ENCODE data around the gene OSGIN1.

Gene OSGIN1

GRCh38 chr16:83952940-83953795 lies at the start of gene OSGIN1:
Gene OSGIN1, plus strand, starts transcription at chr16:83953240. Its CDS starts 4,432 bp downstream, at chr16:83957672.
- DNase-seq (ENCODE audit: low read depth in 2 of 2), result peak; percentile 80 to 81

GRCh38 chr16:83903751-83904150 lies 49.3 kb upstream of the OSGIN1 start:
- no peak for DNase-seq (ENCODE audit: low read depth in 2 of 2)

GRCh38 chr16:83906683-83907082 lies 46.4 kb upstream of the OSGIN1 start:
- no peak for DNase-seq (ENCODE audit: low read depth in 2 of 2)

- DNase-seq (ENCODE audit: low read depth in 2 of 2), result no peak
Observed at GRCh38 chr16:83907111-83907510, 45.9 kb upstream of the OSGIN1 start.

GRCh38 chr16:83907631-83908250 lies 45.3 kb upstream of the OSGIN1 start:
- DNase-seq (ENCODE audit: low read depth in 2 of 2), result no peak

- DNase-seq (ENCODE audit: low read depth in 2 of 2), result no peak
Observed at GRCh38 chr16:83908798-83909197, 44.2 kb upstream of the OSGIN1 start.

- DNase-seq (ENCODE audit: low read depth in 2 of 2), result no peak
Observed at GRCh38 chr16:83911290-83911689, 41.8 kb upstream of the OSGIN1 start.

- no peak for DNase-seq (ENCODE audit: low read depth in 2 of 2)
Observed at GRCh38 chr16:83912519-83913244, 40.4 kb upstream of the OSGIN1 start.

- no peak for DNase-seq (ENCODE audit: low read depth in 2 of 2)
Observed at GRCh38 chr16:83913245-83913633, 39.8 kb upstream of the OSGIN1 start.

GRCh38 chr16:83914091-83914710 lies 38.8 kb upstream of the OSGIN1 start:
- no peak for DNase-seq (ENCODE audit: low read depth in 2 of 2)

- DNase-seq (ENCODE audit: low read depth in 2 of 2), result no peak
Observed at GRCh38 chr16:83915081-83915480, 38.0 kb upstream of the OSGIN1 start.

- no peak for DNase-seq (ENCODE audit: low read depth in 2 of 2)
Observed at GRCh38 chr16:83915491-83915890, 37.5 kb upstream of the OSGIN1 start.

GRCh38 chr16:83917152-83918120 lies 35.6 kb upstream of the OSGIN1 start:
- no peak for DNase-seq (ENCODE audit: low read depth in 2 of 2)

- DNase-seq (ENCODE audit: low read depth in 2 of 2), result no peak
Observed at GRCh38 chr16:83920894-83921491, 32.0 kb upstream of the OSGIN1 start.

- no peak for DNase-seq (ENCODE audit: low read depth in 2 of 2)
Observed at GRCh38 chr16:83923581-83924365, 29.3 kb upstream of the OSGIN1 start.

GRCh38 chr16:83924686-83925085 lies 28.4 kb upstream of the OSGIN1 start:
- DNase-seq (ENCODE audit: low read depth in 2 of 2), result no peak

- no peak for DNase-seq (ENCODE audit: low read depth in 2 of 2)
Observed at GRCh38 chr16:83925095-83925905, 27.7 kb upstream of the OSGIN1 start.

- DNase-seq (ENCODE audit: low read depth in 2 of 2), result no peak
Observed at GRCh38 chr16:83925957-83926725, 26.9 kb upstream of the OSGIN1 start.

Data from stimulated activated CD4-positive, alpha-beta T cell treated with anti-CD3 and anti-CD28 coated beads, Interleukin-15, amount 100 ng/mL, for 48 hours (primary cell).